Measurements from ENCODE around the gene OR2A14.
"Not testable (repeated sequence)": the region's sequence is repeated elsewhere in the genome, so short reads cannot be mapped to it uniquely, and the experiment has no call there.

Gene OR2A14, protein sequence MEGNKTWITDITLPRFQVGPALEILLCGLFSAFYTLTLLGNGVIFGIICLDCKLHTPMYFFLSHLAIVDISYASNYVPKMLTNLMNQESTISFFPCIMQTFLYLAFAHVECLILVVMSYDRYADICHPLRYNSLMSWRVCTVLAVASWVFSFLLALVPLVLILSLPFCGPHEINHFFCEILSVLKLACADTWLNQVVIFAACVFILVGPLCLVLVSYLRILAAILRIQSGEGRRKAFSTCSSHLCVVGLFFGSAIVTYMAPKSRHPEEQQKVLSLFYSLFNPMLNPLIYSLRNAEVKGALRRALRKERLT

GRCh38 chr7:144122876-144123275, at the start of gene OR2A14:
TSS of gene OR2A14 (plus strand) at chr7:144123176. CDS start at chr7:144129113, 5,937 bp downstream.
- DNase-seq (ENCODE audit: low spot score) = no peak

DNA sequence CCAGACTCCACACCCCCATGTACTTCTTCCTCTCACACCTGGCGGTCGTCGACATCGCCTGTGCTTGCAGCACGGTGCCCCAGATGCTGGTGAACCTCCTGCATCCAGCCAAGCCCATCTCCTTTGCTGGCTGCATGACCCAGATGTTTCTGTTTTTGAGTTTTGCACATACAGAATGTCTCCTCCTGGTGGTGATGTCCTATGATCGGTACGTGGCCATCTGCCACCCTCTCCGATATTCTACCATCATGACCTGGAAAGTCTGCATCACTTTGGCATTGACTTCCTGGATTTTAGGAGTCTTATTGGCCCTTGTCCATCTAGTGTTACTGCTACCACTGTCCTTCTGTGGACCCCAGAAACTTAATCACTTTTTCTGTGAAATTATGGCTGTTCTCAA, 48.6 kb upstream of the OR2A14 start:
- DNase-seq (ENCODE audit: low spot score) = no peak

DNA sequence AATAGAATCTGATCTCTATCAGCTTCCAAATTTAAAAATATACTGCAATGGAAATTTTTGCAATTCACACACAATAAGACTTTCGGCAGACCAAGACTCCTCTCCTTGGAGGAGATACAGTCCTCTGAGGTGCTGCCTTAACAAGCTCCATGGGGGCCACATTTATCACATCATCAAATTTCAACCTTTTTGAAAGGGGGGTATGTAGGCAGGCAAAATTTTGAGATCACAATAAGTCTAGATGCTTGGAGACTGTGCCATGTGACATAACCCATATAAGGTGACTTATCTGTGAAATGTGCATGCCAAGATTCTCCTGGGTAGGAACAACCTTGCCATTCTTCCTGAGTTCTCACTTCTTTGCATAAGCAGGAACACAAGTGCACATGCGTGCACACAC, 37.0 kb upstream of the OR2A14 start, which contains the start of gene OR2A12:
Gene OR2A12 (plus strand): TSS at position 301 of the 400 bp plus-strand sequence. CDS start 8,830 bp downstream, outside the sequence.
- no peak for DNase-seq (ENCODE audit: low spot score)

DNA sequence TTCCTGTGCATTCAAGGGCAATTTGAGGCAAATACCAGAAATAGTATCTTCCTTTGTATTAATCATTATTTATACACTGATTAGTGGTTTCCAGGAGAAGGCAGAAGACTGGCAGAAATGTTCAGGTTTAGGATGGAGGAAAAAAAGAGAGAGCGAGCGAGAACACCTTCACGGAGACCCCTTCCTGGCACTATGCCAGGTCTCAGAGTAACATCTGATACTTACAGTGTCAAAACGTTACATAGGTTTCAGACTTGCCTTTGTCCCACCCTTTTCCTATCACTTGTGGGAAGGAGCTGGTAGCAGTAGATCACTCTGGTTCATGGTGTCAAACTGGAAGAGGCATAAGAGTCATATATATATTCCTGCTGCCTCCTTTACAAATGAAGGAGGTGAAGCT, 36.2 kb upstream of the OR2A14 start:
- no peak for DNase-seq (ENCODE audit: low spot score)

GRCh38 chr7:144087230-144087629, 35.7 kb upstream of the OR2A14 start:
- DNase-seq (ENCODE audit: low spot score) = no peak

GRCh38 chr7:144090667-144091066, 32.3 kb upstream of the OR2A14 start:
- no peak for DNase-seq (ENCODE audit: low spot score)

- no peak for DNase-seq (ENCODE audit: low spot score)
Observed at GRCh38 chr7:144098776-144099175, 24.2 kb upstream of the OR2A14 start.

DNA sequence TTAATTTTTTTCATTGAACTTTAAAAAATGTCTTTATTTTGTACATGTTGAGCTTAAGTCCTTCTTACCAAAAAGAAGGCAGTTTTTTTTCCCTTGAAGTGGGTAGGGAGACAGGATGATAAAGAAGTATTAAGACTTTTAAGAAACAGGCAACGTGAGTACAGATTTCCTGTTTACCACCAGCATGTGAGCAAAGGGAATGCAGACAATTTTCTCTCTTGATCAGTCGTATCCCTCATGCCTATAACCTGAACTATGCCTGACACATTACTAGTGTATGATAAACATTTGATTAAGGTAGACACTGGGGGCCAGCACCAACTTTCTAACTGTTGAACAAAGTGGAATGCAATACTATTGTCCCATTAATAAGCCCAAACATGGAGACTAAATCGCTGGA, 22.4 kb upstream of the OR2A14 start:
- no peak for DNase-seq (ENCODE audit: low spot score)

- DNase-seq (ENCODE audit: low spot score) = no peak
Observed at GRCh38 chr7:144102041-144102440, 20.9 kb upstream of the OR2A14 start.

- no peak for DNase-seq (ENCODE audit: low spot score)
Observed at GRCh38 chr7:144105211-144105610, 17.8 kb upstream of the OR2A14 start.

DNA sequence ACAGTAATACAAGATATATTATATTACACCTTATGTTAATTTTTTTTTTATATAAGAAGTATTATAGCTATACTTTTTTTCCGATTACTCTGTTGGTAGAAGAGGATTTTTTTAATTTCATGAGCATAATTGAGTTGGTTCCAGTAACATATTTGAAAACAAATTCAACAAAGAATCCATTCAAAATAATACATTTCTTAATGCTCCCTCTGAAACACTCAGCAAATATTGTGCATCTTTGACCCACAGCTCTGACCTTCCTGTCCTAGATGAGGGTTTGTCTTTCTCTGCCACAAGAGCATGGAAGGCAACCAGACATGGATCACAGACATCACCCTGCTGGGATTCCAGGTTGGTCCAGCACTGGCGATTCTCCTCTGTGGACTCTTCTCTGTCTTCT, 13.7 kb upstream of the OR2A14 start, which contains the start of gene OR2A2:
Gene OR2A2 (plus strand): TSS at position 301 of the 400 bp plus-strand sequence. CDS start 0 bp downstream, at position 301.
- DNase-seq (ENCODE audit: low spot score) = no peak

- no peak for DNase-seq (ENCODE audit: low spot score)
Observed at GRCh38 chr7:144110272-144110671, 12.7 kb upstream of the OR2A14 start.

- DNase-seq (ENCODE audit: low spot score) = no peak
Observed at GRCh38 chr7:144113651-144114050, 9.3 kb upstream of the OR2A14 start.

DNA sequence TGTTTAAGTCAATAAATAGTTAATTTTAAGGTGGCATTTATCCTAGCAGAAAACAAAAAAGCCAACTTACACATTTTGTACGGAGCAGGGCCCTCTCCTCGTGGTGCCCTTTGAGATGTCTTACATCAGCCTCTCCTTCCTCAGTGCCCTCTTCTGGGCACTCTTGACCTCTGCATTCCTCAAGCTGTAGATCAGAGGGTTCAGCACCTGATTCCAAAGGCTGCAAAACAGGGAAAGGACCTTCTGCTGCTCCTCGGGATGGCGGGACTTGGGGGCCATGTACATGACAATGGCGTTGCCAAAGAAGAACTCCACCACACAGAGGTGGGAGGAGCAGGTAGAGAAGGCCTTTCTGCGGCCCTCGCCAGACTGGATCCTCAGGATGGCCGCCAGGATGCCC, 4.6 kb upstream of the OR2A14 start:
- no peak for DNase-seq (ENCODE audit: low spot score)

DNA sequence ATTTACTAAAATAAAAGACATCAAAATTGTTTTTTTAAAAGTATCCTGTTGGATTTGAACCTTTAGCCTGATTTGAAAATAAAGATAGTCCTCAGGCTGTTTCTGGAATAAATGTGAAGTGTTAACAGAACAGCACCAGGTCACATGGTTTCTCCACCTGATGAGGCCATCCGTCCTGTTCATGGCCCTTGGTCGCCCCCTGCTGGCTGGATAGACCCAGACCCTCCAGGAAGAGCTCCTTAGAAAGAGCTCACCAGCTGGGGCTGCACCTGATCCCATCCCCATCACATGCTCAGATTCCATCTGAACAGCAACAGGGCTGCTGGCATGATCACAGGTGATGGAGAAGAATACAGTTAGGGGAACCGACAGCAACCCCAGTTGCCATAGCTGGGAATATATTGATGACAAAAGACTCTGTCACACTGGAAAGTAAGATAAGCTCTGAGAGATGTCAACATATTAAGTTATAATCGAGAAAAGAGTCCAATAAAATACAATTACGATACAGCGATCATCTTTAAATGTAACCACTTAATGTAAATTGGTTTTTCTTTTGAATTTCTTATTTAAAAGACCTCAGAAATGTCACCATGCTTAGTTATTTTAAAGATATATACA, 4.8 kb downstream of the OR2A14 start:
- DNase-seq (ENCODE audit: low spot score) = peak; percentile 94

DNA sequence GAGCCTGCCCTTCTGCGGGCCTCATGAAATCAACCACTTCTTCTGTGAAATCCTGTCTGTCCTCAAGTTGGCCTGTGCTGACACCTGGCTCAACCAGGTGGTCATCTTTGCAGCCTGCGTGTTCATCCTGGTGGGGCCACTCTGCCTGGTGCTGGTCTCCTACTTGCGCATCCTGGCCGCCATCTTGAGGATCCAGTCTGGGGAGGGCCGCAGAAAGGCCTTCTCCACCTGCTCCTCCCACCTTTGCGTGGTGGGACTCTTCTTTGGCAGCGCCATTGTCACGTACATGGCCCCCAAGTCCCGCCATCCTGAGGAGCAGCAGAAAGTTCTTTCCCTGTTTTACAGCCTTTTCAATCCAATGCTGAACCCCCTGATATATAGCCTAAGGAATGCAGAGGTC, 6.6 kb downstream of the OR2A14 start:
- not testable (repeated sequence) for DNase-seq (ENCODE audit: low spot score)

DNA sequence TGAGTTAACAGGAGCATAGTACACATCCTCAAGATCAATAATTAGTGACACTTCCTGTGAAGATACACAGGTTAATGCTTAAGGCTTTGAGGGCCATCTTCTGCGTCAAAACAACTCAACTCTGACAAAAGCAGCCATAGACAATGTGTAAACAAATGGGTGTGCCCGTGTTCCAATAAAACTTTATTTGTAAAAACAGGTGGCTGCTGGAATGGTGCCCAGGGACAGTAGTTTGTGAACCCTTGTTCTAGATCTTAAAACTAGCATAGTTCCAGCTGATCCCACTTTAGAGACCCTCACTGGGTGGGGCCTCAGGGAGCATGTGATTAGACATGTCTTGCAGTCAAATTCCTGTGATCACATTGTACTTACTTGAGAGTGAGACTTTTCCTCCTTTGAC, 7.8 kb downstream of the OR2A14 start:
- DNase-seq (ENCODE audit: low spot score) = no peak

GRCh38 chr7:144132262-144132661, 9.3 kb downstream of the OR2A14 start:
- no peak for DNase-seq (ENCODE audit: low spot score)

GRCh38 chr7:144133307-144133706, 10.3 kb downstream of the OR2A14 start:
- no peak for DNase-seq (ENCODE audit: low spot score)

- DNase-seq (ENCODE audit: low spot score) = no peak
Observed at GRCh38 chr7:144134116-144134515, 11.1 kb downstream of the OR2A14 start.

- no peak for DNase-seq (ENCODE audit: low spot score)
Observed at GRCh38 chr7:144137501-144137900, 14.5 kb downstream of the OR2A14 start.

DNA sequence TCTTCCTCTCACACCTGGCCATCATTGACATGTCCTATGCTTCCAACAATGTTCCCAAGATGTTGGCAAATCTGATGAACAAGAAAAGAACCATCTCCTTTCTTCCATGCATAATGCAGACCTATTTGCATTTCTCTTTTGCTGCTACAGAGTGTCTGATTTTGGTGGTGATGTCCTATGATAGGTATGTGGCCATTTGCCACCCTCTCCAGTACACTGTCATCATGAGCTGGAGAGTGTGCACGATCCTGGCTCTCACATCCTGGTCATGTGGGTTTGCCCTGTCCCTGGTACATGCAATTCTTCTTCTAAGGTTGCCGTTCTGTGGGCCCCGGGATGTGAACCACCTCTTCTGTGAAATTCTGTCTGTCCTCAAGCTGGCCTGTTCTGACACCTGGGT, 19.2 kb downstream of the OR2A14 start:
- DNase-seq (ENCODE audit: low spot score) = no peak

DNA sequence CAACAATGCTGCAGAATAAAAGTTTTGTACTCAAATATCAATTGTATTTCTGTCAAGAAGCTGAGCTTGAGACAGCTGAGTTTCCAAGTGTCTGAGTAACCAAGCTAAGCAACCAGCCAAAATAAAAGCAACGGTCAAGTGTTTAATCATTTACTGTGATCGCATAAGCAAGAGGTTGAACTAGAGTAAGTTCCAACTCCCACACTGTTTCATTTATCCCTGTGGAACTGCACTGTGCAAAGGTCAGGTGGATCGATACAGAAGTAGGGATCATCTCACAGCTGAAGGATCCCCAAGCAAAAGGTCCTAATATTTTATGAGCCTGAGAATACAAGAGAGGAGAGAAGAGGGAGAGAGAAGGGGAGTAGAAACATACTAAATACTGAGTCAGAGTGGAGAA, 21.4 kb downstream of the OR2A14 start:
- no peak for DNase-seq (ENCODE audit: low spot score)

Data from COLO829 (cell line).